Immature natural killer cell (primary cell): ENCODE results near the gene TBX18. TPM values are rescaled to one million over a fixed set of nuclear protein-coding genes. Genes with fewer than 3 reads are reported as not detected.

Experiments used
- DNase-seq, 3 donors: peaks; one replicate each; pipeline ENCODE4 v3.0.0; 2022; ENCODE audit warnings: mixed read lengths in 1 of 3
- H3K27ac Mint-ChIP-seq, 6 donors: one replicate each; pipeline ENCODE4 v1.8.0; 2020; ENCODE audit warnings: mixed read lengths in 6 of 6, mild to moderate bottlenecking in 5 of 6, inconsistent platforms in 4 of 6, moderate library complexity in 3 of 6
- H3K27me3 Mint-ChIP-seq, 3 donors: one replicate each; pipeline ENCODE4 v1.8.0; 2020 to 2021; ENCODE audit warnings: low read depth in 3 of 3, mild to moderate bottlenecking in 3 of 3, mixed read lengths in 3 of 3, moderate library complexity in 3 of 3, inconsistent platforms in 1 of 3
- H3K36me3 Mint-ChIP-seq, 3 donors: one replicate each; pipeline ENCODE4 v1.8.0; 2020; ENCODE audit warnings: mixed read lengths in 3 of 3, inconsistent platforms in 2 of 3, mild to moderate bottlenecking in 2 of 3
- H3K4me1 Mint-ChIP-seq, 2 donors: one replicate each; pipeline ENCODE4 v1.8.0; 2020; ENCODE audit warnings: inconsistent platforms in 2 of 2, mild to moderate bottlenecking in 2 of 2, mixed read lengths in 2 of 2, moderate library complexity in 1 of 2
- H3K4me3 Mint-ChIP-seq, 5 donors: one replicate each; pipeline ENCODE4 v1.8.0; 2020; ENCODE audit warnings: mild to moderate bottlenecking in 5 of 5, mixed read lengths in 5 of 5, inconsistent platforms in 3 of 5, moderate library complexity in 3 of 5
- H3K9me3 Mint-ChIP-seq, 6 donors: one replicate each; pipeline ENCODE4 v1.8.0; 2020; ENCODE audit warnings: mild to moderate bottlenecking in 6 of 6, mixed read lengths in 6 of 6, inconsistent platforms in 4 of 6, moderate library complexity in 3 of 6
- polyA plus RNA-seq, 3 donors: library from polyadenylated mRNA; unstranded; fragments of 300-500 nt; fragmentation: Illumina TruSeq; gene quantifications; one replicate each; pipeline ENCODE4 v1.2.3, GENCODE V29; 2021

The TBX18 gene
- polyA plus RNA-seq, 3 donors from 2014 or later, result not detected

DNA sequence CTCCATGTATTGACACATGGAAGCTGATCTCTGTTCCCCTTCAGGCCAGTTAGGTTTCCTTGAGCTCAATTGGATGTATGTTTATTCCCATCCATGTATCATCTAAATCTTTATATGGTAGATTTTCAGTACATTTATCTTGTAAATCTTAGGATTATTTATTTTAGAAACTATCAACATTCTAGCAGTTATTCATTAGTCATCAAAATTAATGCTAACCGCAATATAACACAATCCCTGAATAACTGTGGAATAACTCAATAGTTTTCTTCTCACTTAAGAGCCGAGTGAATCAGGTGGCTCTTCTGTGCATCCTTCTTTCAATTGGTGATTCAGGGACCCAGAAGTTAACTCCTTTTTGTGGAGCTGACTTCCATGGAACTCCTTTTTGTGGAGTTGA lies 15.5 kb upstream of the TBX18 start:
- Mint-ChIP-seq H3K27ac (no peak overlapping the region), H3K36me3 (no peaks in the 10 kb centered on the region), H3K9me3 (peaks cover 2 to 26% (median 8%) of the 10 kb centered on the region in 6 donors), H3K4me3 (no peak overlapping the region), H3K4me1 (no peaks in the 10 kb centered on the region), H3K27me3 (peaks cover 14 to 17% (median 16%) of the 10 kb centered on the region in 3 donors)
- no peak for DNase-seq

DNA sequence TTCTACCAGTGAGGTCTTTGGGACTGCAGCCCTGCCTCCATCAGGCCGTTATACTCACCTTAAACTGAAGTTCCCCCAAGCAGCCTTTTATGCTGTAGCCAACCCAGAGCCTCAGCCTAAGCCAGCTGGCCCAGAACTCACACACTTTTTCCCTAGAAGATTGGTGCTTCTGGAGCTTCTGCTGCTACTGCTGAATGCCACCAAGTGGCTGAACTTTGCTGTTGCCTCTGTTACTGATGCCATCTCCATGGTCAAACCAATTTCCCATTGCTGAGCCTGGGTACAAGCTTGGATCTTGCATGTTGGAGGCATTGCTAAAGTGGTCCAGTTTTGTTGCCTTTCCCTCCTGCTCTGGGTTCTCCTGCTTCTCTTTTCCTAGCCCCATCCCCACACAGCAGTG lies 15.0 kb upstream of the TBX18 start:
- no peak overlapping the region for H3K27ac Mint-ChIP-seq
- no peaks in the 10 kb centered on the region for H3K4me1 Mint-ChIP-seq
- H3K27me3 Mint-ChIP-seq, result peaks cover 14 to 17% (median 16%) of the 10 kb centered on the region in 3 donors
- no peak for DNase-seq
- H3K9me3 Mint-ChIP-seq, result peaks cover 2 to 26% (median 9%) of the 10 kb centered on the region in 6 donors
- H3K36me3 Mint-ChIP-seq, result no peaks in the 10 kb centered on the region
- H3K4me3 Mint-ChIP-seq, result no peak overlapping the region

GRCh38 chr6:84777888-84778287 lies 13.5 kb upstream of the TBX18 start:
- Mint-ChIP-seq H3K4me1 (no peaks in the 10 kb centered on the region), H3K4me3 (no peak overlapping the region), H3K9me3 (peaks cover 2 to 29% (median 8%) of the 10 kb centered on the region in 6 donors), H3K27ac (no peak overlapping the region), H3K36me3 (no peaks in the 10 kb centered on the region), H3K27me3 (peaks cover 16 to 17% (median 16%) of the 10 kb centered on the region in 3 donors)
- DNase-seq, result no peak

- Mint-ChIP-seq H3K36me3 (peaks cover 0 to 5% (median 0%) of the 10 kb centered on the region in 3 donors), H3K4me3 (no peak overlapping the region), H3K4me1 (no peaks in the 10 kb centered on the region), H3K27ac (no peak overlapping the region), H3K27me3 (peaks cover 20 to 25% (median 23%) of the 10 kb centered on the region in 3 donors), H3K9me3 (peaks cover 0 to 43% (median 8%) of the 10 kb centered on the region in 6 donors)
- DNase-seq, result no peak
Observed at GRCh38 chr6:84776392-84776791, 12.0 kb upstream of the TBX18 start.

DNA sequence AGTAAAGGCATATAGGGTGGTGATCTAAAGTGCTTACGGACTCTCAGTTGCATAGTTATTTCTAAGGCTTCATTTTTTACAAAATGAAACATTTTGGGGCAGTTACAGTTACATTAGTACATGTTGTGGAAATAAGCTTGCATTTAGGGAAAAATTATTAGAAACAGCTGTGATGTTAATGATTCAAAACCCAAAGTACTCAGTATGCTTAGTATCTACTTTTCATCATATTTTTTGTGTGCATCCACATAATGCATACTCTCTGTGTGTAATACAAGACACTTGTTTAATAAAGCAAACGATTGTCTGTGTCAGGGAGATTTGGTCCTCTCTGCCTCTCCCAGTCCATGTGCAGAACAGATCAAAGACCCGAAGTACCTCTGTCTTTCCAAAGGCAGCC lies 11.4 kb upstream of the TBX18 start:
- peaks cover 20 to 27% (median 23%) of the 10 kb centered on the region in 3 donors for H3K27me3 Mint-ChIP-seq
- no peak overlapping the region for H3K4me3 Mint-ChIP-seq
- H3K4me1 Mint-ChIP-seq, result no peaks in the 10 kb centered on the region
- peaks cover 0 to 49% (median 8%) of the 10 kb centered on the region in 6 donors for H3K9me3 Mint-ChIP-seq
- peaks cover 0 to 6% (median 0%) of the 10 kb centered on the region in 3 donors for H3K36me3 Mint-ChIP-seq
- DNase-seq, result no peak
- no peak overlapping the region for H3K27ac Mint-ChIP-seq

GRCh38 chr6:84774985-84775284 lies 10.5 kb upstream of the TBX18 start:
- H3K36me3 Mint-ChIP-seq, result peaks cover 0 to 6% (median 0%) of the 10 kb centered on the region in 3 donors
- H3K27me3 Mint-ChIP-seq, result peaks cover 20 to 27% (median 23%) of the 10 kb centered on the region in 3 donors
- peaks cover 0 to 53% (median 8%) of the 10 kb centered on the region in 6 donors for H3K9me3 Mint-ChIP-seq
- no peak for DNase-seq
- peak overlapping the region in 1 of 5 donors; percentile 10 for H3K4me3 Mint-ChIP-seq
- no peaks in the 10 kb centered on the region for H3K4me1 Mint-ChIP-seq
- H3K27ac Mint-ChIP-seq, result no peak overlapping the region

- Mint-ChIP-seq H3K4me3 (no peak overlapping the region), H3K4me1 (no peaks in the 10 kb centered on the region), H3K27me3 (peaks cover 20 to 28% (median 25%) of the 10 kb centered on the region in 3 donors), H3K36me3 (peaks cover 0 to 6% (median 1%) of the 10 kb centered on the region in 3 donors), H3K9me3 (peaks cover 0 to 56% (median 12%) of the 10 kb centered on the region in 6 donors), H3K27ac (no peak overlapping the region)
- no peak for DNase-seq
Observed at GRCh38 chr6:84774157-84774984, 10.0 kb upstream of the TBX18 start.

GRCh38 chr6:84773431-84774156 lies 9.2 kb upstream of the TBX18 start:
- Mint-ChIP-seq H3K4me1 (no peaks in the 10 kb centered on the region), H3K27me3 (peaks cover 22 to 29% (median 25%) of the 10 kb centered on the region in 3 donors), H3K4me3 (no peak overlapping the region), H3K36me3 (peaks cover 0 to 6% (median 2%) of the 10 kb centered on the region in 3 donors), H3K27ac (no peak overlapping the region), H3K9me3 (peaks cover 0 to 64% (median 16%) of the 10 kb centered on the region in 6 donors)
- DNase-seq, result no peak

DNA sequence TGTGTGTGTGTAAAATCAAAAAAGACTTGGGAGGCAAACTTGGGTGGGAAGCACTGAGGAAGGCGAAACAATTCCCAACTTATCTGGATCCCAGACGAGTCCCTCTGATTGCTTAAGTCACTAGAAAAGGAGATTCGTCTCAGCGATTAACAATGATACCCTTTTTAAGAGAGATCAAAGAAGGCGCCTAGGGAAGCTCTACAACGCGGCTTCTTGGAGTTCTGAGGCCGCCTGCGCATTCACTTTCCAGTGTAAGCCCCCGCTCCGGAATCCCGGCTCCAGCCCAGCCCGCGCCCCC lies 8.7 kb upstream of the TBX18 start:
- peaks cover 2 to 6% (median 2%) of the 10 kb centered on the region in 3 donors for H3K36me3 Mint-ChIP-seq
- H3K4me3 Mint-ChIP-seq, result no peak overlapping the region
- H3K27me3 Mint-ChIP-seq, result peaks cover 22 to 29% (median 28%) of the 10 kb centered on the region in 3 donors
- H3K9me3 Mint-ChIP-seq, result peaks cover 0 to 68% (median 18%) of the 10 kb centered on the region in 6 donors
- no peaks in the 10 kb centered on the region for H3K4me1 Mint-ChIP-seq
- H3K27ac Mint-ChIP-seq, result no peak overlapping the region
- DNase-seq, result no peak

- Mint-ChIP-seq H3K4me1 (no peaks in the 10 kb centered on the region), H3K9me3 (peaks cover 1 to 70% (median 22%) of the 10 kb centered on the region in 6 donors), H3K36me3 (peaks cover 6 to 10% (median 7%) of the 10 kb centered on the region in 3 donors), H3K27me3 (peaks cover 22 to 32% (median 32%) of the 10 kb centered on the region in 3 donors), H3K4me3 (no peak overlapping the region), H3K27ac (no peak overlapping the region)
- no peak for DNase-seq
Observed at GRCh38 chr6:84772428-84773132, 8.2 kb upstream of the TBX18 start.

DNA sequence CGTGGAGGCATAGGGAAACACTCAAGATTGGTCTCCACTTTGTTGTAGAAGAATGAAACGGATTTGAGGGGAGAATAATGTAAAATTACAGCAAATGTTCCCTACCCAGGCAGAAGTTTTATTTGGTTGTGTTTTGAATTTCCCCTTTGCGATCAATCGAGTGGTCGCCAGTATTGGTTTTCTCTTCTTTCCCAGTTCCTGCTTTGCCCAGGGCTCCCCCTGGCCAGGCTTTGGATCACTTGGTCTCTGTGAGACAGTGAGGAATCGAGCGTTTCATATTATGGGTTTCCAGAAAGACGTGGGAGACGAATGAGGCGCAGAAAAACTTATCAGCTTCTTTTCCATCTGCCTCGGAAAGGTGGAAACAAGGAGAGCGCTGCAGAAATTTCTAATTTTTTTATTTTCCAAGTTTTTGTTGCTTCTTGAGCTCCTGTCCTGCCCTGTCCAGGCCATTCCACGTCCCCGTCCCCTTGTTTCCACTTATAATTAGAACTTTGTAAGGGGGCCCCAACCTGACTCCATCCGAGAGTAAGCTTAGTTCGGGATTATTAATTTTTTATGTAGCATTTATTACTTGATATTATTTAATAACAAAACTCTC lies 7.5 kb upstream of the TBX18 start:
- peaks cover 20 to 36% (median 35%) of the 10 kb centered on the region in 3 donors for H3K27me3 Mint-ChIP-seq
- no peak for DNase-seq
- H3K4me1 Mint-ChIP-seq, result no peaks in the 10 kb centered on the region
- peaks cover 9 to 13% (median 9%) of the 10 kb centered on the region in 3 donors for H3K36me3 Mint-ChIP-seq
- no peak overlapping the region for H3K27ac Mint-ChIP-seq
- no peak overlapping the region for H3K4me3 Mint-ChIP-seq
- H3K9me3 Mint-ChIP-seq, result peaks cover 6 to 69% (median 26%) of the 10 kb centered on the region in 6 donors

GRCh38 chr6:84771125-84771755 lies 6.8 kb upstream of the TBX18 start:
- no peak for DNase-seq
- peaks cover 14 to 36% (median 35%) of the 10 kb centered on the region in 3 donors for H3K27me3 Mint-ChIP-seq
- H3K9me3 Mint-ChIP-seq, result peaks cover 8 to 64% (median 27%) of the 10 kb centered on the region in 6 donors
- no peak overlapping the region for H3K27ac Mint-ChIP-seq
- H3K36me3 Mint-ChIP-seq, result peaks cover 9 to 13% (median 9%) of the 10 kb centered on the region in 3 donors
- H3K4me1 Mint-ChIP-seq, result no peaks in the 10 kb centered on the region
- H3K4me3 Mint-ChIP-seq, result no peak overlapping the region

DNA sequence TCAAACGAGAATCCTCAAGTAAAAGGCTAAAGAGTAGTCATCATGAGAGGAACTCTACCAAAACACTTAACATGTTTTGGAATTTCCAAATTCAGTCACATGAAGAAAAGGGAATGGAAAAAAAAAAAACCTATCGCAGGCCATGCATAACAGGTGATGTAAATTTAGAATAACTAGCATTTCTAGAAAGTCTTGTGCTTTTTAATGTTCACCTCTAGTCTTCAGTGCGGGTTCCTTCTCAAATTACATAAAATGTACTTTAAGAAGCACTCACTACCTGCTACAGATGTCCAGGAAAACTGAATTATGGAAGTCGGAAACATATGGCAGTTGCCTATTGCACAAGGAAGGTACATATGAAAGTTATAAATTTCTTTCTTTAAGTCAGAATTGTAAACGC lies 6.1 kb upstream of the TBX18 start:
- H3K9me3 Mint-ChIP-seq, result peaks cover 8 to 62% (median 25%) of the 10 kb centered on the region in 6 donors
- DNase-seq, result no peak
- no peaks in the 10 kb centered on the region for H3K4me1 Mint-ChIP-seq
- H3K27ac Mint-ChIP-seq, result no peak overlapping the region
- peaks cover 15 to 34% (median 30%) of the 10 kb centered on the region in 3 donors for H3K27me3 Mint-ChIP-seq
- peaks cover 12 to 16% (median 12%) of the 10 kb centered on the region in 3 donors for H3K36me3 Mint-ChIP-seq
- H3K4me3 Mint-ChIP-seq, result no peak overlapping the region
